Neuron (in vitro differentiated cells): Measurements from ENCODE around the gene ZDHHC3.

Source experiments
- H2AFZ ChIP-seq: one replicate; pipeline ENCODE4 v1.6.1; 2013; ENCODE audit warnings: low read depth, mild to moderate bottlenecking, inconsistent platforms, low read length, moderate library complexity
- H3K27me3 ChIP-seq: one replicate; pipeline ENCODE4 v1.6.1; 2013; ENCODE audit warnings: low read length; ENCODE audit not compliant: insufficient read depth
- H3K36me3 ChIP-seq: one replicate; pipeline ENCODE4 v1.6.1; 2013; ENCODE audit warnings: low read length; ENCODE audit not compliant: insufficient read depth
- H3K4me1 ChIP-seq: one replicate; pipeline ENCODE4 v1.6.1; 2013; ENCODE audit warnings: low read length; ENCODE audit not compliant: insufficient read depth
- H3K4me3 ChIP-seq: 2 replicates; pipeline ENCODE4 v1.5.1; 2013; ENCODE audit warnings: mild to moderate bottlenecking, low read length, moderate library complexity
- H3K9me3 ChIP-seq: one replicate; pipeline ENCODE4 v1.6.1; 2013; ENCODE audit warnings: low read length

ZDHHC3 gene

DNA sequence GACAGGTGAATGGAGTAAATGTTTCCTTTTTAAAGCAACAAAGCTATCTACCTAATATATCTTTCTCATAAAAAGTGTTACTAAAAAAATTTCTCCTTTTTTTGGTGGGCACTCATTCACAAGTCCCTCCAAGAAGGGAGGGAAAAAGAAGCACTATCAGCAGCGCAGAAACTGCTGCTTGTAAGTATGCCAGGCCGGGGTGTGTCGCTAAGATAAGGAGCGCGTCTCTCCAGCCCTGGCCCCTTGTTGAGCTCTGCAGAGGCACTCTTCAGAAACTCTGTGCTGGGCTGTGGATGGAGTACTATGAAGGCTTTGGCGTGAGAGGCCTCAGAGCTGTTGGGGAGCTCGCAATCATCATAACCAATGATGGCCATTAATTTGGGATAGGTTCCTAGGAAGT, 49.1 kb downstream of the ZDHHC3 start:
- Histone ChIP-seq H2AFZ (no peak overlapping the region), H3K27me3 (no peaks in the 10 kb centered on the region), H3K4me1 (peaks cover 6% of the 10 kb centered on the region), H3K36me3 (peaks cover 53% of the 10 kb centered on the region), H3K4me3 (no peak overlapping the region), H3K9me3 (no peaks in the 10 kb centered on the region)

DNA sequence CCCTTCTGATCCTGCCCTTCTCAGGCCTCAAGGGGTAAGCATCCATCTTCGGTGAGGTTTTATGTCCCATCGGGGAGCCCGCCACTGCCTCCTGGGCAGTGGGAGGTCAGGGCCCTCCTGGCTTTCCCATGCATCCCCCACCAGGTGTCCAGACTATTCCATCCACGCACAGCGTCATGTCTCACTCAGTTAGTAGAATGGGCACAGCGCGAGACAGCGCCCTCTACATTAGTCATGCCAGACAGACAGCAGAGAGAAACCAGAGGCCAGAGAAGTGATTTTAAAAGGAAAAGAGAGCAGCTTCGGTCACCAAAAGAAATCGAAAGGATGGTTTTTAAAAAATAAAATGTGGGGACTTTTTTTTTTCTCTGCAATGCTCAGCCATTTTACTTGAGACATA, 49.8 kb downstream of the ZDHHC3 start:
- no peak overlapping the region for H3K4me3 ChIP-seq
- no peaks in the 10 kb centered on the region for H3K4me1 ChIP-seq
- no peaks in the 10 kb centered on the region for H3K27me3 ChIP-seq
- H2AFZ ChIP-seq = no peak overlapping the region
- no peaks in the 10 kb centered on the region for H3K9me3 ChIP-seq
- peaks cover 57% of the 10 kb centered on the region for H3K36me3 ChIP-seq

DNA sequence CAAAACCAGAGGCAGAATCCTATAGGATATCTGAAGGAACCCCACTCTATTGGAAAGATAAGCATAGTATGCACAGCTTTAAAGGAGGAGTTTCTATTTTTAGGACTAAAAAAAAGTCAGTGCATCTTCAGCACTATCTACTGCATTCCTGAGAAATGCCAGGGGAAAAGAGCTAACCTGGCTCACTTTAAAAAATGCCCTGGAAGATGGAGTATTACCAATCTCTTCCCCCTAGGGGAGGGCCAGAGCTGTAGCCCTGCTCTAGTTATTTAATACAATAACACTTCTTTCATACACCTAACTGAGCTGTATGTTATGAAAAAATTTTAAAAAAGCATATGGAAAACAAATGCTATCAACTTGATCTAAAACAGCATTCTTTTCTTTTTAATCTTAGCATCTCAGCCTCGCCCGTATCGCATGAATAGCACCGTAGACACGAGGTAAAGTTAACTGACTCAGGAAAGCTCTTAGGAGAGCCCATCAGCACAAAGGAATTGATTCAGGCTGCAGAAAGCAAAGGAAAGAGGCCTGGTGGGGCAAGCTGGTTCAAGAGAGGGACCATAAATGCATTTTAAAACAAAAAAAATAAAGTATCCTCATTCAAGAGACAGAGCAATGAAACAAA, 51.4 kb downstream of the ZDHHC3 start:
- Histone ChIP-seq H3K4me1 (no peaks in the 10 kb centered on the region), H3K9me3 (no peaks in the 10 kb centered on the region), H2AFZ (no peak overlapping the region), H3K4me3 (no peak overlapping the region), H3K36me3 (peaks cover 51% of the 10 kb centered on the region), H3K27me3 (no peaks in the 10 kb centered on the region)

DNA sequence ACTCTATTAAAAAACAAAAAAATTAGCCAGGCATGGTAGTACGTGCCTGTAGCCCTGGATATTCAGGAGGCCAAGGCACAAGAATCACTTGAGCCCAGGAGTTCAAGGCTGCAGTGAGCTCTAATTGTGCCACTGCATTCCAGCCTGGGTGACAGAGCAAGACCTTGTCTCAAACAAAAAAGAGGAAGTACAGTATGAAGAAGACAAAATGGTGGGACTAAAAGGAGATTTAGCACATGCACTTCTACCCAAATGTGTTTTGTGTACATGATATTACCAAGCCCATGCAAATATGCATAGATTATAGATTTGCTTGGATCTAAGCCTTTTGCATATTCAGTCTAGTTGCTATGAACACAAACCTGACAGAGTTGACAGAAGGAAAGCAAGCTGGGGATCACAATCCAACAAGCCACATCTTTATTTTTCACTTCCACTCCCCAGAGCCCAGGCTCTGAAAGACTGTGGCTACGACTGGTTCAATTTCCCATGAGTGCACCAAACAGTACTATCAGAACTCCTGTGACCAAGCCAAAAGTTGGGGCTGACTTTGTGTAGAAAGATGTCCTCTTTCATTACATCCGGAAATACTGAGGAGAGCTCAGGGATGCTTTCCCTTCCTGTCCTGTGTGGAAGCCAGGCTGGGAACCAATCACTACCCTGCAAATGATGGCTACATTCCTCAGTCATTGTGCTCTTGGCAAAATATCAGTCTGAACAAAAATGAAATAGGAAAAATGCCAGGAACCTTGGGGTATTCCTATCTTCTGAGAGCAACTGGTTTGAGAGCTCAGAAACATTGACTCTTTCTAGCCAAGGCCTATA, 52.1 kb downstream of the ZDHHC3 start:
- no peaks in the 10 kb centered on the region for H3K4me1 ChIP-seq
- no peaks in the 10 kb centered on the region for H3K9me3 ChIP-seq
- H2AFZ ChIP-seq = no peak overlapping the region
- H3K36me3 ChIP-seq = peaks cover 48% of the 10 kb centered on the region
- no peaks in the 10 kb centered on the region for H3K27me3 ChIP-seq
- no peak overlapping the region for H3K4me3 ChIP-seq

DNA sequence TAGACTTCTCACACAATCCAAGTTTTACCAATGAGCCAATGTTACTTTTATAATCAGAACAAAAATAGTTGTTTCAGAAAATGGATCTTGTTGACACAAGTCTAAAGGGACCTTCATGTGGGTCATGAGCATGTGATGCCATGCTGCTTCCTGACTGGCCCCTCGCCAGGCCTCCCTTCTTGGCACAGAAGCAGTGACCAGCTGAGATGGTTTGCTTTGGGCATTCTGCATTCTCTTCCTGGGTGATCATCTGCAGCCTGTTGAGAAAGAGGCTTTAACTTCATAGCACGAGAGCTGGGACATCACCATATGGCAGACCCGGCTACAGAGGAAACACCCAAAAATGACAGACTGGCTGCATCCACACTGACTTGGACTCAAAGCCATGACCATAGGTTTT, 55.9 kb downstream of the ZDHHC3 start:
- H3K4me1 ChIP-seq = no peaks in the 10 kb centered on the region
- H2AFZ ChIP-seq = no peak overlapping the region
- no peaks in the 10 kb centered on the region for H3K27me3 ChIP-seq
- H3K36me3 ChIP-seq = peaks cover 27% of the 10 kb centered on the region
- H3K4me3 ChIP-seq = no peak overlapping the region
- H3K9me3 ChIP-seq = no peaks in the 10 kb centered on the region

DNA sequence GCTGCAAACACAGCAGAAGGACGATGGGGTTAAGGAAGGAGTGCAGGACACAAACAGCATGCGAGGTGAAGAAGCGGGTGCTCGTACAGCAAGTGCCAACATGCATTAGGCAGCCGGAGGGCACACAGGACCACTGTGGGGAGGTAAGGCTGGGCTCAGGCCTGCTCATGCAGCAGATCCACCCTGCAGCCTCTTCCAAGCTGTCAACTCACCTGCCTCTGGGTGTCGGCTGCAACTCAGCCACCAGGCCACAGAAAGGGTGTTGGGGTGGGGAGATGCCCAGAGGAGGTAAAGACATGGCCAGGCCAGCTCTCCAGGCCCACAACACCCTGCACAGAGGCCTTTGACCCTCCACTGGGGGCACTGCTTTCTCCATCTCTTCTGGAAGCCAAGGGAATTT, 57.4 kb downstream of the ZDHHC3 start:
- H3K27me3 ChIP-seq = no peaks in the 10 kb centered on the region
- H3K4me3 ChIP-seq = no peak overlapping the region
- no peaks in the 10 kb centered on the region for H3K9me3 ChIP-seq
- peaks cover 27% of the 10 kb centered on the region for H3K36me3 ChIP-seq
- no peaks in the 10 kb centered on the region for H3K4me1 ChIP-seq
- no peak overlapping the region for H2AFZ ChIP-seq

DNA sequence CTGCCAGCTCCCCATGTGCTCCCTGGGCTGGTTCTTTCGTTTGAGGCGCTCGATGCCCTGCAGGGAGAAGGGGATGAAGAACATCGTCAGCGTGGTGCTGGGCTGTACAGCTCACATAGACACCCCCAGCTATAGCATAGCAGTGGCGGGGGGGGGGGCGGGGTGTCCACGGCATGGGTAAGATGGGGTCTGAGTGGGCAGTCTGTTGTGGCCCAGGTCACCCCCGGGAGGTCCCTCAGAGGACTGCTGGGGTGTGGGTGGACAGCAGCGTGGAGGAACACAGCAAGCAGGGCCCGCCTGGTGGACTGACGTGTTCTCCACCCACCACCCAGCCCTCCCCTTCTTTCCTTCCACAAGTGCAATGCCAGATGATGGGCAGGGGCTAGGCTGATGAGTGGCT, 57.9 kb downstream of the ZDHHC3 start:
- Histone ChIP-seq H3K4me1 (no peaks in the 10 kb centered on the region), H3K36me3 (peaks cover 27% of the 10 kb centered on the region), H2AFZ (no peak overlapping the region), H3K27me3 (no peaks in the 10 kb centered on the region), H3K4me3 (no peak overlapping the region), H3K9me3 (no peaks in the 10 kb centered on the region)

DNA sequence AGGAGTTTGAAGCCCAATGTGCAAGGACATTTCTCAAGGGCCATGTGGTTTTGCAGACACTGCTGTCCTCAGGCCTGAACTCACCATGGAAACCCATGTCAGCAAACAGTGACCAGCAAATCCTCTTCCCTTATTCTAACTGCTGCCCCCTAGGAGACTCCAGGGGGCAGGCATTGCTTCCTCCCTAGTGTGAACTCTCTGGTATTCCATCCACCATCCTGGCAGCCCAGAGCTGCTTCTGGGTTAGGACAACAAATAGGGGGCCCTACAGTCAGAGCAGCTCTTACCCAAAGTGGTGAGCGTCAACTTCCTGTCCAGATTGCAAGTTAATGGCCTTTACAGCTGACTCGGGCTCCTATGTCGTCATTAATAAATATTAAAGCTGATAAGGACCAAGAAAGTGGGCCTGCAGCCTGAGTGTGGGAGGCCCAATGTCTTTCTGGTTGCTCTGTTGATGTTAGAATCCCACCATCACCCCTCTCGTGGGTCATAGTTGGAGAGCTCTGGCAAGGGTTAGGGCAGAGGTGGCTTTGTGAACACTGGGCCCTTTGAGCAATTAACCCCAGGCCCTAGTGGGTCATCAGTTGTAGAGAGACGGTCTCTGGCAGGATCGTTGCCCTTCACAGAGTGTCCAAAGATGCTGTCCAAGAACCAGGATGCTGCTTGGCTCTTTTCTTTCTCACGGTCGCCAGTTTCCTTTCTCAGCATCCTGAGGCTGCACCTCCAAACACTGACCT, 60.1 kb downstream of the ZDHHC3 start:
- H3K36me3 ChIP-seq = peaks cover 21% of the 10 kb centered on the region
- H3K4me1 ChIP-seq = no peaks in the 10 kb centered on the region
- H3K4me3 ChIP-seq = no peak overlapping the region
- H2AFZ ChIP-seq = no peak overlapping the region
- H3K27me3 ChIP-seq = no peaks in the 10 kb centered on the region
- no peaks in the 10 kb centered on the region for H3K9me3 ChIP-seq

DNA sequence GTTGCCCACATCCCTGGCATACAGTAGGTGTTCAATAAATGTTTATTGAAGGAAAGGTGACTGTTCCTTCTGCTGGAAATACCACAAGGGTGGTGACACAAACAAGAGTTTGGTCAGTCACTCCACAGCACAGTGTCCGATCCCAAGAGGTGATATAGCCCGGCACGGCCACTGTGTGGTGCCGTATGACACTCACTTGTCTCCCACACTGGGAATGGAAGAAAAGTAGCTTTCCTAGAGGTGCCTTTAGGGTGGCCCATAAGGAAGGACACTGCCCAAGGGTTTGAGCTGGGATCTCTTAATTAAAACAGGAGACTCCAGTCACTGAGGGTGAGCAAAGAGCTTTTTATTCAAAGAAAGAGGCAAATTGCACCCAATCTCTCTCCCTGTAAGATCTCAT, 61.0 kb downstream of the ZDHHC3 start:
- H2AFZ ChIP-seq = no peak overlapping the region
- H3K9me3 ChIP-seq = peaks cover 2% of the 10 kb centered on the region
- no peak overlapping the region for H3K4me3 ChIP-seq
- peaks cover 18% of the 10 kb centered on the region for H3K36me3 ChIP-seq
- H3K4me1 ChIP-seq = peaks cover 2% of the 10 kb centered on the region
- no peaks in the 10 kb centered on the region for H3K27me3 ChIP-seq

DNA sequence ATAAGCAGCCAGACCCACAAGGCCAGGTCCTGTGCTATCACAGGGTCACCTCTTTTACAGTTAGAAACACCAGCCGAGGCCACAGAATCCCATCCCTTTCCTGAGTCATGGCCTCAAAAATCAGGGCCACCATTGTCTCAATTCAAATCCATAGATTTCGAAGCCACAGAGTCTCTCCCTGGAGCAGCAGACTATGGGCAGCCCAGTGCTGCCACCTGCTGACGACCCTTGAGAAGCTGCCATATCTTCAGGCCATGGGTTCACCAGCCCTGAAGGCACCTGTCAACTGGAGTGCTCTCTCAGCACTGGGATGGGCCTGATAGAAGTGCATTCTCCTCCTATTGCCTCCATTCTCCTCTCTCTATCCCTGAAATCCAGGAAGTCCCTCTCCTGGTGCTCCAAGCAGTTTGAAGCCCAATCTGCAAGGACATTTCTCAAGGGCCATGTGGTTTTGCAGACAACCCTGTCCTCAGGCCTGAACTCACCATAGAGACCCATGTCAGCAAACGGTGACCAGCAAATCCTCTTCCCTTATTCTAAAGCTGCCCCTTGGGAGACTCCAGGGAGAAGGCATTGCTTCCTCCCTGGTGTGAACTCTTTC, 62.0 kb downstream of the ZDHHC3 start:
- Histone ChIP-seq H3K36me3 (peaks cover 11% of the 10 kb centered on the region), H3K27me3 (no peaks in the 10 kb centered on the region), H3K4me1 (peaks cover 9% of the 10 kb centered on the region)

DNA sequence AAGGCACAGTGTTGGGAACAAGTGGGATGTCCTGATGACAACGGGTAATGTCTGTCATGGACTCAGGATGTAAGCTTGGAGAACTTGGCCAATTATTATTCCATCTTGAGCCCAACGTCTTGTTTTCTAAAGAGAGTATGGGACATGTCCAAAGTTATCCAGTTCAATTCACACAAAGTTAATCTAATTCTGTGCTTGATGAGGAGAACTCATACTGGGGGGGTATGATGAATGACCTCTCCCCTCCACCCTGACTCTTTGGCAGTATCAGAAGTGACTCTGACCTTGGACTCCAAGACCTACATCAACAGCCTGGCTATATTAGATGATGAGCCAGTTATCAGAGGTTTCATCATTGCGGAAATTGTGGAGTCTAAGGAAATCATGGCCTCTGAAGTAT, 65.3 kb downstream of the ZDHHC3 start:
- Histone ChIP-seq H2AFZ (no peak overlapping the region), H3K4me3 (no peak overlapping the region), H3K27me3 (no peaks in the 10 kb centered on the region), H3K4me1 (peaks cover 10% of the 10 kb centered on the region), H3K36me3 (no peaks in the 10 kb centered on the region), H3K9me3 (peaks cover 2% of the 10 kb centered on the region)

More for the DNA sequence above, 62.0 kb downstream of the ZDHHC3 start:
- H3K4me3 ChIP-seq = no peak overlapping the region
- H3K9me3 ChIP-seq = peaks cover 2% of the 10 kb centered on the region
- H2AFZ ChIP-seq = no peak overlapping the region

DNA sequence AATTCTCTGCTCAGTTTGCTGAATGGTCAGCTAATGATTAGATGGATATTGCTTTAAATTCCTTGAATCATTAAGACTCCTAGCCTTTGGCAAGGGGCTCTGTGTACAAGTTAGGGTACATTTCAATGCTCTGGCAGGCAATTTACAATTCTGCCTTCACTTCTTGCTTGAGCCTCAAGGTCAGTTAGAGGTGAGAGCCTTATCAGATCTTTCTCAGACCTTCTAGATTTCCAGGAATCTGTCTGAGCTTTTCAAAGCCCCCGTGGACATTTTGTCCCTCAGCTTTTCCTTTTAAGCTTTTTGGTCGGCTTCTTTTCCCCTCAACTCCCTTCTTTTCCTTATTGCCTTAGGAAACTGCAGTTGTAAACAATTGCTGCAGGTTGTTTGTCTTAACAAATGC, 66.9 kb downstream of the ZDHHC3 start:
- Histone ChIP-seq H3K9me3 (peaks cover 2% of the 10 kb centered on the region), H2AFZ (no peak overlapping the region), H3K4me1 (peaks cover 13% of the 10 kb centered on the region), H3K27me3 (no peaks in the 10 kb centered on the region), H3K4me3 (no peak overlapping the region), H3K36me3 (no peaks in the 10 kb centered on the region)

DNA sequence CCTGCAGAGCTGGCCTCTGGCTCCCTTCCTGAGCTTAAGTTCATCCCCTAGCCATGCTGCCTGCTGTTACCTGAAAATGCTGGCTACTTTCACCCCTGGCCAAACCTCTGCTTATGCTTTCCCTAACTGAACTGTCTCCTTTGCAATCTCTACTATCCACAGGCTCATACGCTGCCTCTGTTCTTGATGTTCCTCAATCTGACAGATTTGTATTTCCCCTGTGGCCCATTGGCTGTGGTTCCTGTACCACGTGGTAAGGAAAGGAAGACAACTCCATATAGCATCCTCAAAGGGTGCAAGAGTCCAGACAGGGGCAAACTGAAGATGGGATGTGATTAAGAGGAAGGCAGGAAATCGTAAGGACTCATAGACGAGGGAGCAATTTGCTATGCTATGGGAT, 68.4 kb downstream of the ZDHHC3 start:
- Histone ChIP-seq H3K27me3 (no peaks in the 10 kb centered on the region), H3K4me1 (peaks cover 13% of the 10 kb centered on the region), H3K4me3 (no peak overlapping the region), H3K36me3 (no peaks in the 10 kb centered on the region), H3K9me3 (peaks cover 2% of the 10 kb centered on the region), H2AFZ (no peak overlapping the region)
